T-helper 1 cell treated with Interleukin-12 subunit alpha and Interleukin-12 subunit beta and Interleukin-4 antibody, amounts not matched to agents 30 ng/mL and 1 ng/mL, for 36 hours (primary cell): Measurements from ENCODE around the gene SEC16A. TPM values are rescaled to one million over a fixed set of nuclear protein-coding genes. Genes with fewer than 3 reads are reported as not detected.

Experiments used
- intact Hi-C: fragments of 100-400 bp; cut with micrococcal nuclease; formaldehyde crosslinking; loops from one replicate; pipeline ENCODE4 v1.15.1; 2024
- total RNA-seq: library from RNA; stranded (reverse); gene quantifications from 2 replicates; pipeline ENCODE4 v1.2.3, GENCODE V29; 2022

The SEC16A gene
- total RNA-seq, 1 donor from 2014 or later = 92.9 TPM

- intact Hi-C loops = no loop called here
These were observed 35.8 kb upstream of the SEC16A start for GRCh38 chr9:136518623-136519022.

GRCh38 chr9:136517950-136518349 lies 35.1 kb upstream of the SEC16A start:
- intact Hi-C loops = no loop called here

- intact Hi-C loops = no loop called here
These were observed 34.3 kb upstream of the SEC16A start for GRCh38 chr9:136517012-136517743.

- intact Hi-C loops = no loop called here
These were observed 33.4 kb upstream of the SEC16A start for GRCh38 chr9:136516191-136516654.

GRCh38 chr9:136515276-136515675 lies 32.4 kb upstream of the SEC16A start:
- intact Hi-C loops = no loop called here

- intact Hi-C loops = no loop called here
These were observed 31.3 kb upstream of the SEC16A start for GRCh38 chr9:136514022-136514714.

- intact Hi-C loops = loop anchor here (2.0 kb wide), 1 partner anchor 26 kb away; no protein-coding TSS in a partner anchor
These were observed 30.4 kb upstream of the SEC16A start for GRCh38 chr9:136513191-136513590.

- intact Hi-C loops = loop anchor here (1.0 to 2.0 kb wide), 3 partner anchors 21 to 27 kb away; no protein-coding TSS in a partner anchor
These were observed 29.8 kb upstream of the SEC16A start for GRCh38 chr9:136512651-136513071.

- intact Hi-C loops = loop anchor here (1.0 to 2.0 kb wide), 3 partner anchors 21 to 27 kb away; no protein-coding TSS in a partner anchor
These were observed 29.1 kb upstream of the SEC16A start for GRCh38 chr9:136511670-136512592.

GRCh38 chr9:136511144-136511669 lies 28.4 kb upstream of the SEC16A start:
- intact Hi-C loops = no loop called here

GRCh38 chr9:136510561-136510960 lies 27.7 kb upstream of the SEC16A start:
- intact Hi-C loops = no loop called here

- intact Hi-C loops = no loop called here
These were observed 26.7 kb upstream of the SEC16A start for GRCh38 chr9:136509549-136509948.

- intact Hi-C loops = no loop called here
These were observed 26.1 kb upstream of the SEC16A start for GRCh38 chr9:136508729-136509500.

GRCh38 chr9:136507992-136508375 lies 25.1 kb upstream of the SEC16A start:
- intact Hi-C loops = no loop called here

GRCh38 chr9:136507221-136507991 lies 24.6 kb upstream of the SEC16A start:
- intact Hi-C loops = no loop called here

GRCh38 chr9:136506425-136506824 lies 23.6 kb upstream of the SEC16A start:
- intact Hi-C loops = no loop called here

- intact Hi-C loops = no loop called here
These were observed 22.9 kb upstream of the SEC16A start for GRCh38 chr9:136505406-136506403.
